Measurements from ENCODE around the gene NCBP1. TPM values are rescaled to one million over a fixed set of nuclear protein-coding genes. Genes with fewer than 3 reads are reported as not detected.

NCBP1 gene
- total RNA-seq, 1 experiment from 2014 or later = 23.0 TPM

DNA sequence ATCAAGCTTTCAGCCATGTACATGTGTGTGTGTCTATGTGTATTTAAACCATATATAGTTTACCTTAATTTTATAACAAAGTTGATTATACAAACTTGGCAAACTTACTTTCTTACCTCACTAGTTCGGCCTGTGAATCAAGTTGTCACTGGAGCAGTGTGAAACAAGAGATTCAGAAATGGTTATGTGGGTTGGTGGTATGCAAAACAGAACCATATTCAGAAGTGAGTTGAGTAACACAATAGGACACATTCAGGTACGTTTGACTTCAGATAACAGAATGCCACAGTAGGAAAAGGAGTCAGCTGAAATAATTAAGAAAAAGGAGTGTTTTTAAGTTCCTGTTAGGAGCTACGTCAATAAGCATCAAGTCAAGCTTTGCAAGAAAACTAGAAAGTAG is 42.0 kb downstream of the NCBP1 start:
- Histone ChIP-seq H3K79me2 (ENCODE audit: low read length) (no peaks in the 10 kb centered on the region), H3K27me3 (ENCODE audit: low read length) (no peaks in the 10 kb centered on the region), H4K20me1 (ENCODE audit: low read length) (no peaks in the 10 kb centered on the region), H3K27ac (ENCODE audit: low read length) (no peak overlapping the region), H3K9me3 (ENCODE audit: low read length) (no peaks in the 10 kb centered on the region), H3K9me2 (replicated peaks; ENCODE audit: low read length) (no peaks in the 10 kb centered on the region), H3K4me1 (ENCODE audit: insufficient read depth, low read length) (no peaks in the 10 kb centered on the region), H3K36me3 (ENCODE audit: low read depth, low read length) (peaks cover 50% of the 10 kb centered on the region; the same call in 1 of the 2 replicates), H3F3A (ENCODE audit: low read length, unreplicated experiment) (no peaks in the 10 kb centered on the region), H3K4me3 (ENCODE audit: low read length) (no peak overlapping the region), H2AFZ (ENCODE audit: low read length) (no peak overlapping the region), H3K9ac (ENCODE audit: low read length) (no peak overlapping the region), H3K4me2 (ENCODE audit: low read length) (no peak overlapping the region)
- no peak for TF ChIP-seq EZH2phosphoT487 (IDR thresholded peaks at IDR 0.05; ENCODE audit: borderline replicate concordance, low read length)
- ChIA-PET POLR2A (ENCODE audit: unreplicated experiment) (no interaction called here), CTCF (no interaction called here)
- DNase-seq (no peak), ATAC-seq (no peak)
- BruUV-seq (replicated peaks) = no TSS peak
- intact Hi-C loops (cut with micrococcal nuclease) = no loop called here

DNA sequence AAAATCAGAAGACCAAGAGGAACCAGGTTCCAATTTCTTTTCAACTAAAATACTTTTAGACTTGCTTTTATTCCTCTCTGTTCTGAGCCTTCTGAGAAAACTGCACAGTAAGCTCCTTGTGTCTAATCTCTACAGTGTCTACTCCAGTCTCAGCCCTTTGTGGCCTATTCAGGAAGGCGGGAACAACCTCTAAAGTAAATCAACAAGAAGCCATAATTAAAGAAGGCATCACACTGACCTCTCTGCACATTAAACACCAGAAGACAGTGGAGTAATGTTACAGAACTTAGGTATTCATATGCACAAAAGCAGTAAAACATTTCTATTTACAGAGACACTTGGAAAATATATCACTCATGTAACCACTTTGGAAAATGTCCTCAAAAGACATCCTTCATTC is 48.6 kb downstream of the NCBP1 start:
- DNase-seq = no peak
- ATAC-seq = no peak
- TF ChIP-seq EZH2phosphoT487 (IDR thresholded peaks at IDR 0.05; ENCODE audit: borderline replicate concordance, low read length) (no peak), EZH2 (IDR thresholded peaks at IDR 0.05; ENCODE audit: low read length, unreplicated experiment) (no peak)
- TF ChIP-seq, protein P1, sequence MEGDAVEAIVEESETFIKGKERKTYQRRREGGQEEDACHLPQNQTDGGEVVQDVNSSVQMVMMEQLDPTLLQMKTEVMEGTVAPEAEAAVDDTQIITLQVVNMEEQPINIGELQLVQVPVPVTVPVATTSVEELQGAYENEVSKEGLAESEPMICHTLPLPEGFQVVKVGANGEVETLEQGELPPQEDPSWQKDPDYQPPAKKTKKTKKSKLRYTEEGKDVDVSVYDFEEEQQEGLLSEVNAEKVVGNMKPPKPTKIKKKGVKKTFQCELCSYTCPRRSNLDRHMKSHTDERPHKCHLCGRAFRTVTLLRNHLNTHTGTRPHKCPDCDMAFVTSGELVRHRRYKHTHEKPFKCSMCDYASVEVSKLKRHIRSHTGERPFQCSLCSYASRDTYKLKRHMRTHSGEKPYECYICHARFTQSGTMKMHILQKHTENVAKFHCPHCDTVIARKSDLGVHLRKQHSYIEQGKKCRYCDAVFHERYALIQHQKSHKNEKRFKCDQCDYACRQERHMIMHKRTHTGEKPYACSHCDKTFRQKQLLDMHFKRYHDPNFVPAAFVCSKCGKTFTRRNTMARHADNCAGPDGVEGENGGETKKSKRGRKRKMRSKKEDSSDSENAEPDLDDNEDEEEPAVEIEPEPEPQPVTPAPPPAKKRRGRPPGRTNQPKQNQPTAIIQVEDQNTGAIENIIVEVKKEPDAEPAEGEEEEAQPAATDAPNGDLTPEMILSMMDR (conservative IDR thresholded peaks at IDR 0.05; ENCODE audit: low read depth, low read length) = no peak

GRCh38 chr9:97688654-97689053 is 55.0 kb downstream of the NCBP1 start:
- Histone ChIP-seq H3K9me2 (replicated peaks; ENCODE audit: low read length) (no peaks in the 10 kb centered on the region), H3F3A (ENCODE audit: low read length, unreplicated experiment) (no peaks in the 10 kb centered on the region), H3K27ac (ENCODE audit: low read length) (no peak overlapping the region), H2AFZ (ENCODE audit: low read length) (no peak overlapping the region), H3K79me2 (ENCODE audit: low read length) (peaks cover 9% of the 10 kb centered on the region), H3K36me3 (ENCODE audit: low read depth, low read length) (peaks cover 23% of the 10 kb centered on the region), H3K9ac (ENCODE audit: low read length) (no peak overlapping the region), H3K4me1 (ENCODE audit: insufficient read depth, low read length) (peaks cover 1% of the 10 kb centered on the region), H3K9me3 (ENCODE audit: low read length) (no peaks in the 10 kb centered on the region), H3K27me3 (ENCODE audit: low read length) (no peaks in the 10 kb centered on the region), H4K20me1 (ENCODE audit: low read length) (peaks cover 5% of the 10 kb centered on the region; the same call in 1 of the 2 replicates), H3K4me2 (ENCODE audit: low read length) (no peak overlapping the region), H3K4me3 (ENCODE audit: low read length) (no peak overlapping the region)
- no TSS peak for BruUV-seq (replicated peaks)
- TF ChIP-seq, protein P1 (conservative IDR thresholded peaks at IDR 0.05; ENCODE audit: low read depth, low read length) = no peak
- TF ChIP-seq EZH2phosphoT487 (IDR thresholded peaks at IDR 0.05; ENCODE audit: borderline replicate concordance, low read length) (no peak), EZH2 (IDR thresholded peaks at IDR 0.05; ENCODE audit: low read length, unreplicated experiment) (no peak)
- POLR2A ChIA-PET (ENCODE audit: unreplicated experiment) = no interaction called here
- intact Hi-C loops (cut with micrococcal nuclease) = no loop called here
- CTCF ChIA-PET = no interaction called here
- DNase-seq (no peak), ATAC-seq (no peak)

More for the DNA sequence above, 48.6 kb downstream of the NCBP1 start:
- Histone ChIP-seq H3K4me1 (ENCODE audit: insufficient read depth, low read length) (no peaks in the 10 kb centered on the region), H3K27me3 (ENCODE audit: low read length) (no peaks in the 10 kb centered on the region), H3K79me2 (ENCODE audit: low read length) (no peaks in the 10 kb centered on the region), H3K4me2 (ENCODE audit: low read length) (no peak overlapping the region), H3K4me3 (ENCODE audit: low read length) (no peak overlapping the region), H4K20me1 (ENCODE audit: low read length) (no peaks in the 10 kb centered on the region), H2AFZ (ENCODE audit: low read length) (no peak overlapping the region), H3K27ac (ENCODE audit: low read length) (no peak overlapping the region), H3K36me3 (ENCODE audit: low read depth, low read length) (peaks cover 14% of the 10 kb centered on the region), H3K9ac (ENCODE audit: low read length) (no peak overlapping the region), H3K9me2 (replicated peaks; ENCODE audit: low read length) (no peaks in the 10 kb centered on the region), H3K9me3 (ENCODE audit: low read length) (no peaks in the 10 kb centered on the region), H3F3A (ENCODE audit: low read length, unreplicated experiment) (no peaks in the 10 kb centered on the region)
- intact Hi-C loops (cut with micrococcal nuclease) = no loop called here
- ChIA-PET POLR2A (ENCODE audit: unreplicated experiment) (no interaction called here), CTCF (no interaction called here)
- no TSS peak for BruUV-seq (replicated peaks)

Measured in PC-3 (cell line).